ENCODE measurements around the gene FNTB. TPM values are rescaled to one million over a fixed set of nuclear protein-coding genes. Genes with fewer than 3 reads are reported as not detected.

FNTB gene
- total RNA-seq, 1 donor from 2014 or later: 13.3 TPM

DNA sequence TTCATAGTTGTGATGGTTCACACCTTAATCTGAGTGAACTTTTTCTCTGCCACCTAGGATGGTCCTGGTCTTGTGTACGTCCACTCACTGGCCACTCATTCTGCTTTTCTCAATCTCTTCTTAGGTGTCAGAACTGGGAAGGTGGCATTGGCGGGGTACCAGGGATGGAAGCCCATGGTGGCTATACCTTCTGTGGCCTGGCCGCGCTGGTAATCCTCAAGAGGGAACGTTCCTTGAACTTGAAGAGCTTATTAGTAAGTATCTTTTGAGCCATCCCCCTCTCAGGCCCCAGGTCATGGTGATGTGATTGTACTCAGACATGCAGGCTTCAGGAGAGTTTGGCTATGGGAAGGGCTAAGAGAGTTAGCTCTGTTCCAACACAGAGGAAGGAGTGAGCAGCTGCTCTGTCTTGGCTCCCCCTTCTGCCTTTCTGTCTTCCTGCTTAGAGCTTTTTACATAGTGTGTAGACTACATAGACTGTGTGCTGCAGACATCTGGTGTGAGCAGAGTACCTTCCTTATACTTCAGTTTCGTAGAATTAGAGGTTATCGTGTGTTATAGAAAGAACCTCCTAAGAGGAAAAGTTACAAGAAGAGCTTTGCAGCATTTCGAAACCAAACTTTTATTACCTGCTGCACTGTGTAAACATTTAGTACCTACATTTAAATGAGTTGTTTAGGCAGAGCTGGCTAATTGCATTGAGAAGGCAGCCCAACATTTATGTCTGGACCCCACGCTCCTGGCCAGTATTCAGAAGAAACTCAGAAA, 54.2 kb downstream of the FNTB start:
- H3K27ac ChIP-seq: no peak overlapping the region
- H3K27me3 ChIP-seq: no peaks in the 10 kb centered on the region
- no peak for DNase-seq (ENCODE audit: extremely low spot score in 2 of 2)
- peaks cover 0 to 28% of the 10 kb centered on the region in 2 donors for H3K36me3 ChIP-seq
- TF ChIP-seq POLR2A (IDR thresholded peaks at IDR 0.05): no peak
- TF ChIP-seq POLR2AphosphoS5 (IDR thresholded peaks at IDR 0.05; ENCODE audit: insufficient read depth in 1 of 2, low read depth in 1 of 2): no peak
- TF ChIP-seq, protein P1, sequence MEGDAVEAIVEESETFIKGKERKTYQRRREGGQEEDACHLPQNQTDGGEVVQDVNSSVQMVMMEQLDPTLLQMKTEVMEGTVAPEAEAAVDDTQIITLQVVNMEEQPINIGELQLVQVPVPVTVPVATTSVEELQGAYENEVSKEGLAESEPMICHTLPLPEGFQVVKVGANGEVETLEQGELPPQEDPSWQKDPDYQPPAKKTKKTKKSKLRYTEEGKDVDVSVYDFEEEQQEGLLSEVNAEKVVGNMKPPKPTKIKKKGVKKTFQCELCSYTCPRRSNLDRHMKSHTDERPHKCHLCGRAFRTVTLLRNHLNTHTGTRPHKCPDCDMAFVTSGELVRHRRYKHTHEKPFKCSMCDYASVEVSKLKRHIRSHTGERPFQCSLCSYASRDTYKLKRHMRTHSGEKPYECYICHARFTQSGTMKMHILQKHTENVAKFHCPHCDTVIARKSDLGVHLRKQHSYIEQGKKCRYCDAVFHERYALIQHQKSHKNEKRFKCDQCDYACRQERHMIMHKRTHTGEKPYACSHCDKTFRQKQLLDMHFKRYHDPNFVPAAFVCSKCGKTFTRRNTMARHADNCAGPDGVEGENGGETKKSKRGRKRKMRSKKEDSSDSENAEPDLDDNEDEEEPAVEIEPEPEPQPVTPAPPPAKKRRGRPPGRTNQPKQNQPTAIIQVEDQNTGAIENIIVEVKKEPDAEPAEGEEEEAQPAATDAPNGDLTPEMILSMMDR (IDR thresholded peaks at IDR 0.05): no peak
- no peaks in the 10 kb centered on the region for H3K9me3 ChIP-seq
- H3K4me1 ChIP-seq: no peaks in the 10 kb centered on the region
- no peak overlapping the region for H3K4me3 ChIP-seq
- intact Hi-C loops (cut with DNase I): no loop called here

DNA sequence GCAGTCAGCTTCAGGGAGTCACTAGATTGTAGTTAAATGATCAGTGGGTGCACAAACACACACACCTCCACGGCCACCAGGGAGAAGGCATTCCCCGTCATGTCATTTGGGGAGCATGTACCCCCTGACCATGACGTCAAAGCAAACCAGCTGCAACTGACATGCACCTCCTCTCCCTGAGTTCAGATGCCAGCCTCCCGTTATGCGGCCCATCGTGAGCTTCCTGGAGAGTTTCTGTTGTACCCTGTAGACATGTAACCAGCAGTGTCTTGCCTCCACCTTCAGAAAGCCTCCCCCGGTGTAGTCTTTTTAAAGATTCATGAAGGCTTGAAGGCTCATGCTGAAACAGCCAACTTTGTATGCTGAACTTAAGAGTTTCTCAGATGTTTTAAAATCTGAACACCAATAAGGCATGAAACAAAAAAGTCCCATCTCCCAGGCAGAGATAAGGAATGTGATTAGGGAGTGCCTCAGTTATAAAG, 54.8 kb downstream of the FNTB start:
- no peaks in the 10 kb centered on the region for H3K27me3 ChIP-seq
- H3K36me3 ChIP-seq: peaks cover 0 to 28% of the 10 kb centered on the region in 2 donors
- no peak overlapping the region for H3K4me3 ChIP-seq
- H3K4me1 ChIP-seq: no peaks in the 10 kb centered on the region
- no peak overlapping the region for H3K27ac ChIP-seq
- intact Hi-C loops (cut with DNase I): no loop called here
- TF ChIP-seq POLR2AphosphoS5 (IDR thresholded peaks at IDR 0.05; ENCODE audit: insufficient read depth in 1 of 2, low read depth in 1 of 2) (no peak), POLR2A (IDR thresholded peaks at IDR 0.05) (no peak)
- TF ChIP-seq, protein P1 (IDR thresholded peaks at IDR 0.05): no peak
- DNase-seq (ENCODE audit: extremely low spot score in 2 of 2): no peak
- no peaks in the 10 kb centered on the region for H3K9me3 ChIP-seq

DNA sequence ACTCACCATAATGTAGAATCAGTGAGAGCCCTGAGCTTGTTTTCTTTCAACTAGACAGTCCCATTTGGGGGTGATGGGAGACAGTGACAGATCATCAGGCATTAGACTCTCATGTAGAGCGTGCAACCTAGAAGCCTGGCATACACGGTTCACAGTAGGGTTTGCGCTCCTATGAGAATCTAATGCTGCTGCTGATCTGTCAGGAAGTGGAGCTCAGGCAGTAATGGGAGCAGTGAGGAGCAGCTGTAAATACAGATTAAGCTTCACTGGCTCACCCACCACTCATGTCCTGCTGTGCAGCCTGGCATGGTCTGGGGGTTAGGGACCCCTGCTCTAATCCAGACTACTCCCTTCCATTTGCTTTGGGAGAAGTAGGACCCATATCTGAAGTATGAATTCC, 55.6 kb downstream of the FNTB start:
- Histone ChIP-seq H3K27me3 (no peaks in the 10 kb centered on the region), H3K9me3 (no peaks in the 10 kb centered on the region), H3K4me3 (no peak overlapping the region), H3K4me1 (no peaks in the 10 kb centered on the region), H3K27ac (no peak overlapping the region), H3K36me3 (peaks cover 0 to 28% of the 10 kb centered on the region in 2 donors)
- intact Hi-C loops (cut with DNase I): no loop called here
- TF ChIP-seq POLR2AphosphoS5 (IDR thresholded peaks at IDR 0.05; ENCODE audit: insufficient read depth in 1 of 2, low read depth in 1 of 2) (no peak), POLR2A (IDR thresholded peaks at IDR 0.05) (no peak)
- no peak for DNase-seq (ENCODE audit: extremely low spot score in 2 of 2)

DNA sequence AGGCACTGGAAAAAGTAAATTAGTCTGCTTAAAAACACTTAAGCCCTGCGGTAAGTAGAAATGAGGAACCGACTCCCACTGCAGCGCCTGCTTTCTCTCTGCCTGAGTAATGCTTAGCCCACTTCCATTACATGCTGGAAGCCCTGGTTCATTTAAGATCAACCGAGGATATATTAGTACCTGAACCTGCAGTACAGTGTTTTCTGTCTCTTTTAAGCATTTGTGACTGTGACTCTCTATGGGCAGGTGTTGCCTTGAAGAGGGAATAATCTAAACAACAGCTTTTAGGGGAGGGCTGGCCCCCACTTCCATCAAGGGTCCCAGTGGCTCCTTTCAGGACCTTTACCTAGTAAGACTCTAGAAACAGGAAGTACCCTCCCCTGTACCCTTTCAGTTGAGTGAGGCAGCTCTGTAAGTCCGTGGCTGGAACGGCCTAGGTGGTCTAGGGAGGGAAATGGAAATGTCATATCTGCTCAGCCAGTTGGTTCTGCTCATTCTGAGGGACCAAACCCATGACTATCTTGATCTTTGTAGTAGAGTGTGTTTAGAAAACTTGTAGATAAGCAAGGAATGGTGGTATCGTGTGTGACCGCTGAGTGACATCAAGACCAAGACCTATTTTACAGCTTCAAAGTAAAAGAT, 56.2 kb downstream of the FNTB start:
- intact Hi-C loops (cut with DNase I): no loop called here
- no peak overlapping the region for H3K27ac ChIP-seq
- peaks cover 0 to 28% of the 10 kb centered on the region in 2 donors for H3K36me3 ChIP-seq
- TF ChIP-seq POLR2AphosphoS5 (IDR thresholded peaks at IDR 0.05; ENCODE audit: insufficient read depth in 1 of 2, low read depth in 1 of 2) (no peak), POLR2A (IDR thresholded peaks at IDR 0.05) (no peak)
- TF ChIP-seq, protein P1 (IDR thresholded peaks at IDR 0.05): no peak
- H3K27me3 ChIP-seq: no peaks in the 10 kb centered on the region
- H3K9me3 ChIP-seq: no peaks in the 10 kb centered on the region
- H3K4me1 ChIP-seq: no peaks in the 10 kb centered on the region
- H3K4me3 ChIP-seq: no peak overlapping the region
- DNase-seq (ENCODE audit: extremely low spot score in 2 of 2): no peak

DNA sequence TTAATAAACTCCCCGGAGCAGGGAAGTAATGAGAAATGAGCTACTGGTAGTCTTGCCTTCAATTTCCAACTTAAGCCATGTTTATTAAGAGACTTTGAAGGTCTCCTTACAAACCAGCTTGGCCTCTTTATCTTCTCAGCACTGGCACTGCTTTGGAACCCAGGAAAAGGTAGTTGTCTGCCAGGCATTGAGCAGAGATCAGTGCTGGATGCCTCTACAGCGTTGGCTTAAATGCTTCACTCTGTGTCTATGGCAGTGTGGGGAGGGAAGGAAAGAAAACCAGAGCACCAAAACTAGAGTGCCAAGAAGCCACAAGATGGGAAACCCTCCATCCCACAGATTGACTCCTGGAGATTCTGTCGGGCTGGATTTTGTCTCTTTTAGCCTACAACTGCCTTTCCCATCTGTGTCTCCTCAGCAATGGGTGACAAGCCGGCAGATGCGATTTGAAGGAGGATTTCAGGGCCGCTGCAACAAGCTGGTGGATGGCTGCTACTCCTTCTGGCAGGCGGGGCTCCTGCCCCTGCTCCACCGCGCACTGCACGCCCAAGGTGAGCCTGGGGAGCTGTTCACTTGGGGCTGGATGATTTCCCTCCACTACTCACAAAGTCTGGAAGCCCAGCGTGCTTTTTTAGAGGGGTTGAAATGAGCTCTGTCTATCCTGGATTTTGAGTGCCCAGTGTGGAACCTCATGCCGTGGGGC, 57.3 kb downstream of the FNTB start:
- no peak for DNase-seq (ENCODE audit: extremely low spot score in 2 of 2)
- peaks cover 0 to 28% of the 10 kb centered on the region in 2 donors for H3K36me3 ChIP-seq
- TF ChIP-seq POLR2AphosphoS5 (IDR thresholded peaks at IDR 0.05; ENCODE audit: insufficient read depth in 1 of 2, low read depth in 1 of 2) (no peak), POLR2A (IDR thresholded peaks at IDR 0.05) (no peak)
- TF ChIP-seq, protein P1 (IDR thresholded peaks at IDR 0.05): no peak
- H3K9me3 ChIP-seq: no peaks in the 10 kb centered on the region
- intact Hi-C loops (cut with DNase I): no loop called here
- H3K27me3 ChIP-seq: no peaks in the 10 kb centered on the region
- no peak overlapping the region for H3K27ac ChIP-seq
- no peaks in the 10 kb centered on the region for H3K4me1 ChIP-seq
- no peak overlapping the region for H3K4me3 ChIP-seq
